Glutamatergic neuron (in vitro differentiated cells): ENCODE measurements around the gene MSGN1. TPM values are rescaled to one million over a fixed set of nuclear protein-coding genes. Genes with fewer than 3 reads are reported as not detected.
"Not testable (repeated sequence)": the region's sequence is repeated elsewhere in the genome, so short reads cannot be mapped to it uniquely, and the experiment has no call there.

Experiments
- DNase-seq: peaks from one replicate; pipeline ENCODE4 v3.0.0; 2022
- H3K27ac Mint-ChIP-seq: one replicate; pipeline ENCODE4 v1.8.0; 2020; ENCODE audit warnings: mild to moderate bottlenecking, mixed read lengths, inconsistent platforms; ENCODE audit not compliant: unreplicated experiment
- H3K27me3 Mint-ChIP-seq: one replicate; pipeline ENCODE4 v1.8.0; 2020; ENCODE audit warnings: mild to moderate bottlenecking, moderate library complexity, mixed read lengths, inconsistent platforms; ENCODE audit not compliant: unreplicated experiment
- H3K36me3 Mint-ChIP-seq: one replicate; pipeline ENCODE4 v1.8.0; 2020; ENCODE audit warnings: mild to moderate bottlenecking, mixed read lengths, inconsistent platforms; ENCODE audit not compliant: unreplicated experiment
- H3K4me1 Mint-ChIP-seq: one replicate; pipeline ENCODE4 v1.8.0; 2020; ENCODE audit warnings: mild to moderate bottlenecking, low read depth, mixed read lengths, inconsistent platforms; ENCODE audit not compliant: unreplicated experiment
- H3K4me3 Mint-ChIP-seq: one replicate; pipeline ENCODE4 v1.8.0; 2020; ENCODE audit warnings: mild to moderate bottlenecking, mixed read lengths, inconsistent platforms; ENCODE audit not compliant: unreplicated experiment
- H3K9me3 Mint-ChIP-seq: one replicate; pipeline ENCODE4 v1.8.0; 2020; ENCODE audit warnings: mild to moderate bottlenecking, moderate library complexity, mixed read lengths, inconsistent platforms; ENCODE audit not compliant: unreplicated experiment
- CTCF ChIP-seq: fragments of 200-600 bp; sonication (generic); IDR thresholded peaks from one replicate; pipeline ENCODE4 v1.5.0; 2021; ENCODE audit not compliant: partially characterized antibody, unreplicated experiment
- total RNA-seq: library from RNA; stranded (reverse); fragmentation: NEBNext Ultra II Directional; extraction: Animal tissue kit (Norgen Biotek cat#: 25700); gene quantifications from one replicate; pipeline ENCODE4 v1.2.1, GENCODE V29; 2021; ENCODE audit not compliant: unreplicated experiment

Gene MSGN1
- total RNA-seq, 1 donor from 2014 or later: not detected

GRCh38 chr2:17821080-17821479 lies 4.8 kb downstream of the MSGN1 start:
- Mint-ChIP-seq H3K9me3 (peaks cover 2% of the 10 kb centered on the region), H3K27me3 (peaks cover 3% of the 10 kb centered on the region), H3K36me3 (no peaks in the 10 kb centered on the region), H3K4me1 (peaks cover 22% of the 10 kb centered on the region), H3K4me3 (no peak overlapping the region), H3K27ac (no peak overlapping the region)
- TF ChIP-seq CTCF: no peak
- no peak for DNase-seq

DNA sequence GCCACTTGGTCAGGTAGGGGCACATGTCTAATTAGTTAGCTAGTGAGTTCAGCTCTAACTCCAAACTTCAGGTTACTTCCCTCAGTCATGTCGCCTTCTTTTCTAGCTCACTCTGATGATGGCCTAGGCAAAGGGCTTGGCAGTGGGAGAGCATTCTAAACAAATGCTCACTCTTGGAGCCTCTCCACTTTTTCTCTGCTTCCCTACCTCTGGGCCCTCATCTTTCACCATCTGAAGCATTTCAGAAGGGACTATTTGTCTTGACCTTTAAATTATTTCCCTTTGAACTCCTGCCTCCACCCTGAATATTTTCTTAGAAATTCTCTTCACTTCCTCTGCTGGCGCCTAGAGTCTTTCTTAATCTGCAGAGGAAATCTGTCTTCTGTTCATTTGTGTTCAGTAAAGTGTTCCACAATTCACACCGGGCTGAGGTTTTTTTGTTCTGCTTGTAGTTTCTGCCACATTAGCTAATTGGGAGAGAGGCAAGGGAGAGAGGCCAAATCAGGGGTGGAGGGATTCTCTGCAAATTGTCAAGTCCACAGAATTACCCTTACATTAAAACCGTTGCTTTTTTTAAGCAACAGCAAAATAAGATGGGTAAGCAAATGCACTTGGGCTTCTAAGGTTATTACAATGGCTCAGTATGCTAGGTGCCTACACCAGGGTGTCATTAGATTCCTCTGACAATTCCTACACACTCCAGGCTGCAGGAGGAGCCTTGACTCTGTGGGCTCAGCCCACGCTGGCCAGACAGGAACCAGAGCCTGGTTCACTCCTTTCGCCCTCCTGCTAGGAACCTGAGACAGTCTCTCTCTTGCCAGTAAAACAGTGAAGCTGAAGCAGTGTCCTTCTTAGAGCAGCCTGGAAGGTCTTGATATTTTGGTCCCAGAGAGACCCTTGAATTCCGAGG lies 5.5 kb downstream of the MSGN1 start:
- Mint-ChIP-seq H3K4me3 (no peak overlapping the region), H3K27ac (no peak overlapping the region), H3K36me3 (no peaks in the 10 kb centered on the region), H3K27me3 (peaks cover 3% of the 10 kb centered on the region), H3K4me1 (peaks cover 15% of the 10 kb centered on the region), H3K9me3 (peaks cover 2% of the 10 kb centered on the region)
- no peak for DNase-seq
- no peak for TF ChIP-seq CTCF

DNA sequence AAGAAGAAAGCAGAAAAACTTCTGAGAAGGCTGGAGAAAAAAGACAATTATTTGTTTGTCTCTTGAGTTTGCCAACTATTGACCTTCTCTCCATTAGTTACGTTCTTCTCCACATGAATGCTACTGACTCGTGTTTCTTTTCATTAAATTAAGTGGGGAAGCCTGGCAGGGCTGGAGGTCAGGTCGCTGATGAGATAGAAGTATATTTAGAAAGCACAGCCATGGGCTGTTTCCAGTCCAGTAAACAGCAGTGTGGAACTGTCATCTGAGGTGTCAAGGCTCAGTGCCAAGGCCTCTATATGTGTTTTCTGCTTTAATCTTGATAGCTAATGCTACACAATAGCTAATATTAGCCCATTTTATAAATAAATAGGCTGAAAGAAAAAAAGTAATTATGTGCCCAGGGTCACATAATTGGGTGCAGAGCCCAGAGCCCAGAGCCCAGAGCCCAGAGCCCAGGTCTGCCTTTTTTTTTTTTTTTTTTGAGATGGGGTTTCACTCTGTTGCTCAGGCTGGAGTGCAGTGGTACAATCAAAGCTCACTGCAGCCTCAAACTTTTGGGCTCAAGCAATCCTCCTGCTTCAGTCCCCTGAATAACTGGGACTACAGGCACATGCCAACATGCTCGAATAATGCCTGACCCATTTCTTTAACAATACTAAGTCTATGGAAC lies 6.3 kb downstream of the MSGN1 start:
- TF ChIP-seq CTCF: no peak
- no peak for DNase-seq
- peaks cover 9% of the 10 kb centered on the region for H3K4me1 Mint-ChIP-seq
- no peak overlapping the region for H3K4me3 Mint-ChIP-seq
- H3K9me3 Mint-ChIP-seq: no peaks in the 10 kb centered on the region
- no peak overlapping the region for H3K27ac Mint-ChIP-seq
- peaks cover 1% of the 10 kb centered on the region for H3K27me3 Mint-ChIP-seq
- H3K36me3 Mint-ChIP-seq: no peaks in the 10 kb centered on the region

- H3K4me3 Mint-ChIP-seq, H3K36me3 Mint-ChIP-seq, H3K27ac Mint-ChIP-seq, H3K9me3 Mint-ChIP-seq, H3K4me1 Mint-ChIP-seq, DNase-seq, H3K27me3 Mint-ChIP-seq: not testable (repeated sequence)
Measured at GRCh38 chr2:17823646-17824045, 7.4 kb downstream of the MSGN1 start.

- Mint-ChIP-seq H3K4me3 (no peak overlapping the region), H3K36me3 (no peaks in the 10 kb centered on the region), H3K9me3 (no peaks in the 10 kb centered on the region), H3K27ac (no peak overlapping the region), H3K27me3 (peaks cover 1% of the 10 kb centered on the region), H3K4me1 (peaks cover 8% of the 10 kb centered on the region)
- no peak for TF ChIP-seq CTCF
- DNase-seq: no peak
Measured at GRCh38 chr2:17827316-17827715, 11.1 kb downstream of the MSGN1 start.
